ENCODE data around the gene ROR1.

Gene ROR1

GRCh38 chr1:63746129-63746864 is 27.5 kb upstream of the ROR1 start:
- Histone ChIP-seq H3K27ac (ENCODE audit: low read depth, low read length) (no peak overlapping the region), H3K36me3 (ENCODE audit: control insufficient read depth, insufficient read depth, low read length) (no peaks in the 10 kb centered on the region), H3K4me3 (ENCODE audit: low read length) (no peak overlapping the region), H3K27me3 (ENCODE audit: control insufficient read depth, insufficient read depth, low read length) (no peaks in the 10 kb centered on the region), H3K4me1 (ENCODE audit: control insufficient read depth, insufficient read depth, low read length) (peaks cover 11% of the 10 kb centered on the region), H3K9ac (ENCODE audit: low read length) (no peak overlapping the region)

- Histone ChIP-seq H3K4me1 (ENCODE audit: control insufficient read depth, insufficient read depth, low read length) (peaks cover 11% of the 10 kb centered on the region), H3K9ac (ENCODE audit: low read length) (no peak overlapping the region), H3K4me3 (ENCODE audit: low read length) (no peak overlapping the region), H3K27ac (ENCODE audit: low read depth, low read length) (no peak overlapping the region), H3K36me3 (ENCODE audit: control insufficient read depth, insufficient read depth, low read length) (no peaks in the 10 kb centered on the region), H3K27me3 (ENCODE audit: control insufficient read depth, insufficient read depth, low read length) (no peaks in the 10 kb centered on the region)
These were observed 26.4 kb upstream of the ROR1 start for GRCh38 chr1:63747445-63747844.

GRCh38 chr1:63748046-63748580 is 25.7 kb upstream of the ROR1 start:
- Histone ChIP-seq H3K4me3 (ENCODE audit: low read length) (no peak overlapping the region), H3K9ac (ENCODE audit: low read length) (no peak overlapping the region), H3K36me3 (ENCODE audit: control insufficient read depth, insufficient read depth, low read length) (no peaks in the 10 kb centered on the region), H3K27ac (ENCODE audit: low read depth, low read length) (no peak overlapping the region), H3K27me3 (ENCODE audit: control insufficient read depth, insufficient read depth, low read length) (no peaks in the 10 kb centered on the region), H3K4me1 (ENCODE audit: control insufficient read depth, insufficient read depth, low read length) (peaks cover 11% of the 10 kb centered on the region)

DNA sequence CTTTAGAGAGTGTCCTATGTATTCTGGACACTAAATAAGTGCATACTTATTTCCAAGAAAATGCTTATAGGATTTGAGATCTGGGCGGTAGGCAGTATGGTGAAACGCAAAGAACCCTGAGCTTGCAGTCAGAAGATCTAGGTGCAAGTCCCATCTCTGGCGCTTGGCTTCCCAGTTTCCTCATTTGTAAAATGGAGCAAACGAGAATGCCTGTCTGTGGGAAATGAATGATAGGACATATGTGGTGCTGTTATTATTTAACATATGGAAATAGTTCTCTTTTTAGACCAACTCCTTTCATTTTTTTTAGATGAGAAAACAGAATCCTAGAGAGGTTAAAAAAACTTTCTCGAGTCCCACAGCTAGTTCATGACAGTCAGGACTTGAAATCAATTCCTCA is 25.2 kb upstream of the ROR1 start:
- Histone ChIP-seq H3K9ac (ENCODE audit: low read length) (no peak overlapping the region), H3K27ac (ENCODE audit: low read depth, low read length) (no peak overlapping the region), H3K4me1 (ENCODE audit: control insufficient read depth, insufficient read depth, low read length) (peaks cover 11% of the 10 kb centered on the region), H3K27me3 (ENCODE audit: control insufficient read depth, insufficient read depth, low read length) (no peaks in the 10 kb centered on the region), H3K4me3 (ENCODE audit: low read length) (no peak overlapping the region), H3K36me3 (ENCODE audit: control insufficient read depth, insufficient read depth, low read length) (no peaks in the 10 kb centered on the region)

DNA sequence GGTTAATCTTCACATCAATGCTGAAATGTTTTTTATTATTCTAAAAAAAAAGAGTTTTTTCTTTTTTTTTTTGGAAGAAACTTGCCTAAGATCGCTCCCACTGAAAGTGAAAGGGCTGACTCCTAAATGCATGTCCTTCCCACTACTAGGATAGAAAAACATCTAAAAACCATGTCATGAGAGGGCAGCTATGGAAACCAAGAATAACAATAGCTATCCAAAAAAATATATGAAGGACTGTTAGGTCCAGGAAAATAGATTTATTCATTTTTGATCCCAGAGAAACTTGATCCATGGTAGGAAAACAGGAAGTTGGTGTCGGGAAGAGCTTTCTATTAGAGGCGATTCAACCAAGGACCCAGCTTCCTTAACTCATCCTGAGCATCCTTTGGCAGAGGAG is 23.1 kb upstream of the ROR1 start:
- Histone ChIP-seq H3K4me1 (ENCODE audit: control insufficient read depth, insufficient read depth, low read length) (peaks cover 11% of the 10 kb centered on the region), H3K27ac (ENCODE audit: low read depth, low read length) (no peak overlapping the region), H3K4me3 (ENCODE audit: low read length) (no peak overlapping the region), H3K36me3 (ENCODE audit: control insufficient read depth, insufficient read depth, low read length) (no peaks in the 10 kb centered on the region), H3K27me3 (ENCODE audit: control insufficient read depth, insufficient read depth, low read length) (no peaks in the 10 kb centered on the region), H3K9ac (ENCODE audit: low read length) (no peak overlapping the region)

- no peaks in the 10 kb centered on the region for H3K27me3 ChIP-seq (ENCODE audit: control insufficient read depth, insufficient read depth, low read length)
- no peaks in the 10 kb centered on the region for H3K36me3 ChIP-seq (ENCODE audit: control insufficient read depth, insufficient read depth, low read length)
- H3K4me3 ChIP-seq (ENCODE audit: low read length): no peak overlapping the region
- H3K27ac ChIP-seq (ENCODE audit: low read depth, low read length): no peak overlapping the region
- peaks cover 9% of the 10 kb centered on the region for H3K4me1 ChIP-seq (ENCODE audit: control insufficient read depth, insufficient read depth, low read length)
- H3K9ac ChIP-seq (ENCODE audit: low read length): no peak overlapping the region
These were observed 21.6 kb upstream of the ROR1 start for GRCh38 chr1:63752176-63752575.

DNA sequence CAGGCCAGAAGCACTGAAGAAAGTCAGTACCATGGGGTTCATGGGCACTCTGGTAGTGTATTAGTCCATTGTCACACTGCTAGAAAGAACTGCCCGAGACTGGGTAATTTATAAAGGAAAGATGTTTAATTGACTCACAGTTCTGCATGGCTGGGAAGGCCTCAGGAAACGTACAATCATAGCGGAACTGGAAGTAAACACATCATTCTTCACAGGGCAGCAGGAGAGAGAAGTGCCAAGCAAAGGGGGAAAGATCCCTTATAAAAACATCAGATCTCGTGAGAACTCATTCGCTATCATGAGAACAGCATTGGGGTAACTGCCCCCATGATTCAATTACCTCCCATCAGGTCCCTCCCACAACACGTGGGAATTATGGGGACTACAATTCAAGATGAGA is 20.2 kb upstream of the ROR1 start:
- H3K4me1 ChIP-seq (ENCODE audit: control insufficient read depth, insufficient read depth, low read length): no peaks in the 10 kb centered on the region
- H3K27ac ChIP-seq (ENCODE audit: low read depth, low read length): no peak overlapping the region

GRCh38 chr1:63756839-63757238 is 17.0 kb upstream of the ROR1 start:
- no peaks in the 10 kb centered on the region for H3K27me3 ChIP-seq (ENCODE audit: control insufficient read depth, insufficient read depth, low read length)
- H3K9ac ChIP-seq (ENCODE audit: low read length): no peak overlapping the region
- H3K4me3 ChIP-seq (ENCODE audit: low read length): no peak overlapping the region
- H3K36me3 ChIP-seq (ENCODE audit: control insufficient read depth, insufficient read depth, low read length): no peaks in the 10 kb centered on the region
- no peak overlapping the region for H3K27ac ChIP-seq (ENCODE audit: low read depth, low read length)
- H3K4me1 ChIP-seq (ENCODE audit: control insufficient read depth, insufficient read depth, low read length): no peaks in the 10 kb centered on the region

More for the DNA sequence above, 20.2 kb upstream of the ROR1 start:
- no peaks in the 10 kb centered on the region for H3K27me3 ChIP-seq (ENCODE audit: control insufficient read depth, insufficient read depth, low read length)
- no peaks in the 10 kb centered on the region for H3K36me3 ChIP-seq (ENCODE audit: control insufficient read depth, insufficient read depth, low read length)
- H3K9ac ChIP-seq (ENCODE audit: low read length): no peak overlapping the region
- no peak overlapping the region for H3K4me3 ChIP-seq (ENCODE audit: low read length)

GRCh38 chr1:63757334-63757733 is 16.5 kb upstream of the ROR1 start:
- Histone ChIP-seq H3K27ac (ENCODE audit: low read depth, low read length) (no peak overlapping the region), H3K36me3 (ENCODE audit: control insufficient read depth, insufficient read depth, low read length) (no peaks in the 10 kb centered on the region), H3K4me3 (ENCODE audit: low read length) (no peak overlapping the region), H3K9ac (ENCODE audit: low read length) (no peak overlapping the region), H3K27me3 (ENCODE audit: control insufficient read depth, insufficient read depth, low read length) (no peaks in the 10 kb centered on the region), H3K4me1 (ENCODE audit: control insufficient read depth, insufficient read depth, low read length) (no peaks in the 10 kb centered on the region)

DNA sequence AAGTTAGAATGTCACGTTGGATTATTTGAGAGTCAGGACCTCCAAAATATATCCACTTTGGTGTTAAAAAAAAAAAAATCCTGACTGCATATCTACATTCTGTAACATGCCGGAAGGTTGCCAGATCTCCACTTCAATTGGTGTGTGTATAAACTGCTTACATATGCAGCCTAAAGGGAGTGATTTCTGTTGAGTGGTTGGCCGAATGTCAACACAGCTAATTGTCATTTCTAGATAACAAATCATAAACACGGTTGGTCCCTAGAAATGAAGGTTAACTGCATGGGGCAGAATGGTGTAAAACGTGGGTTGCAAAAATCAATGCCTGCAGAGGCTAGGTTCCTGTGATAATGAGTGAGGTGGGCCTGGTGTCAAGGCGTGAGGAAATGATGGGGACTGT is 15.0 kb upstream of the ROR1 start:
- Histone ChIP-seq H3K36me3 (ENCODE audit: control insufficient read depth, insufficient read depth, low read length) (no peaks in the 10 kb centered on the region), H3K9ac (ENCODE audit: low read length) (no peak overlapping the region), H3K27me3 (ENCODE audit: control insufficient read depth, insufficient read depth, low read length) (no peaks in the 10 kb centered on the region), H3K27ac (ENCODE audit: low read depth, low read length) (no peak overlapping the region), H3K4me3 (ENCODE audit: low read length) (no peak overlapping the region), H3K4me1 (ENCODE audit: control insufficient read depth, insufficient read depth, low read length) (no peaks in the 10 kb centered on the region)

DNA sequence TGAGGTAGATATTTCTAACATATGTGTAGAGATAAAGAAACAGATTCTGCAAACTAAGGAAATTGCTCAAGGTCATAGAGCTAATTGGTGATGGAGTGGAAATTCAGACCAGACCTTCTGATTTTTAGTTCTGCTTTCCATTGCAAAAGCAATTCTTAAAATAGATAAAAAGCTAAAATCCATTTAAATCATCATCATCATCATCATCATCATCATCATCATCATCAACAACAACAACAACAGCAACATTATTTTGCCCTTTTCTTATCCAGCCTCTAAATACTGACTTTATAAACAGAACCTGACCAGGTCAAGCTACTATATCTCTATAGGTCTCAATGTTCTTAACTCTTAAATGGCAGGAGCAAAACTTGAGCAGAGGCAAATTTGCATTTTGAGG is 14.0 kb upstream of the ROR1 start:
- no peaks in the 10 kb centered on the region for H3K4me1 ChIP-seq (ENCODE audit: control insufficient read depth, insufficient read depth, low read length)
- no peaks in the 10 kb centered on the region for H3K36me3 ChIP-seq (ENCODE audit: control insufficient read depth, insufficient read depth, low read length)
- no peak overlapping the region for H3K9ac ChIP-seq (ENCODE audit: low read length)
- no peaks in the 10 kb centered on the region for H3K27me3 ChIP-seq (ENCODE audit: control insufficient read depth, insufficient read depth, low read length)
- no peak overlapping the region for H3K4me3 ChIP-seq (ENCODE audit: low read length)
- H3K27ac ChIP-seq (ENCODE audit: low read depth, low read length): no peak overlapping the region

DNA sequence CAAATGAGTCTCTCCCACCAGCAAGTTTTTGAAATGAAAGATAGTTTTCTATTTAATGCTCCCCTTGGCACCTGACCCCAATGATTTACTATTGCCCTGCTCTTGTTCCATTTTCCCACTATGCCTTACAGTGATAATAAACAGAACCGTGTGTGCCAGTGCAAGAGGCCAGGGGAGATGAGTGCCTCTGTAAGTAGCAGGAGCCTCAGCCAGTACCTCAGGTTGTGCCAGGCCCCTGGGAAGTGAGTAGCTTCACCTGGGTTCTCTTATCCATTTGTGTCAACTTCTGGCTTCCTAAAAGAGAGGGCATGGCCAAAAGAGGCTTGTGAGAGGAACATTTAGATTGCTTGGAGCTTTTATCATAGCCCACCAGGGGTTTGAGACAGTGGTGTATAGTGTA is 3.4 kb upstream of the ROR1 start:
- H3K27ac ChIP-seq (ENCODE audit: low read depth, low read length): no peak overlapping the region
- H3K27me3 ChIP-seq (ENCODE audit: control insufficient read depth, insufficient read depth, low read length): peaks cover 2% of the 10 kb centered on the region
- H3K4me3 ChIP-seq (ENCODE audit: low read length): no peak overlapping the region
- no peaks in the 10 kb centered on the region for H3K36me3 ChIP-seq (ENCODE audit: control insufficient read depth, insufficient read depth, low read length)
- H3K9ac ChIP-seq (ENCODE audit: low read length): no peak overlapping the region
- H3K4me1 ChIP-seq (ENCODE audit: control insufficient read depth, insufficient read depth, low read length): no peaks in the 10 kb centered on the region

DNA sequence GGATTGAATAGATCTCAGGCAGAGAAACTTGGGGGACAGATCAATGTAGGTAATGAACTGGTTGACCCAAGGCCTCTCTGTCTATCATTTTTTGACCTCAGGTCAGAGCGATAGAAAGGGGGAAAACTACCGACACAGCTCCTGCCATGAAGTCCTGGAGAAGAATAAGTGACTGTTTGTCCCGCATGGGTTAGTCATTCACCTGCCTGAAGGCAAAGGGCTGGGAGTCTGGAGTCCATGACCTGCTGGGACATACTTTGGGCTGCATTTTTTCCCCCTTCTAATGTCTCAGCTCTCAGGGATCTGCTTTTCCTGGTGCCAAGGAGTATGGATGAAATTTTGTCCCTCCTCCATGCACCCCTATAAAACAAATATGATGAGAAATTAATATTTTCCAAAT is 1.6 kb upstream of the ROR1 start:
- Histone ChIP-seq H3K36me3 (ENCODE audit: control insufficient read depth, insufficient read depth, low read length) (no peaks in the 10 kb centered on the region), H3K27ac (ENCODE audit: low read depth, low read length) (no peak overlapping the region), H3K4me1 (ENCODE audit: control insufficient read depth, insufficient read depth, low read length) (peaks cover 4% of the 10 kb centered on the region), H3K9ac (ENCODE audit: low read length) (no peak overlapping the region), H3K4me3 (ENCODE audit: low read length) (no peak overlapping the region), H3K27me3 (ENCODE audit: control insufficient read depth, insufficient read depth, low read length) (peaks cover 2% of the 10 kb centered on the region)
